HCT116 (cell line): Measurements from ENCODE around the gene PSMA8. TPM values are rescaled to one million over a fixed set of nuclear protein-coding genes. Genes with fewer than 3 reads are reported as not detected.

Experiments
- CEBPB ChIP-seq: IDR thresholded peaks from 2 replicates; pipeline ENCODE4 v1.6.1; 2012; ENCODE audit warnings: low read depth
- EGR1 ChIP-seq: IDR thresholded peaks from 2 replicates; pipeline ENCODE4 v1.6.1; 2012; ENCODE audit warnings: low read depth
- JUND ChIP-seq: IDR thresholded peaks from 2 replicates; pipeline ENCODE4 v1.6.1; 2012
- POLR2AphosphoS5 ChIP-seq: IDR thresholded peaks from 2 replicates; pipeline ENCODE4 v1.6.1; 2011; ENCODE audit warnings: mild to moderate bottlenecking, low read depth, low read length, moderate library complexity
- RAD21 ChIP-seq: IDR thresholded peaks from 2 replicates; pipeline ENCODE4 v1.6.1; 2012; ENCODE audit warnings: low read depth, mild to moderate bottlenecking
- SP1 ChIP-seq: IDR thresholded peaks from 2 replicates; pipeline ENCODE4 v1.6.1; 2012; ENCODE audit warnings: low read depth
- SRF ChIP-seq: IDR thresholded peaks from 2 replicates; pipeline ENCODE4 v1.6.1; 2012; ENCODE audit warnings: low read depth
- TCF7L2 ChIP-seq: IDR thresholded peaks from 2 replicates; pipeline ENCODE4 v1.7.0; 2011; ENCODE audit warnings: borderline replicate concordance, inconsistent platforms; ENCODE audit not compliant: insufficient read depth, insufficient read length; ENCODE audit errors: extremely low read depth
- ZBTB33 ChIP-seq: IDR thresholded peaks from 2 replicates; pipeline ENCODE4 v1.6.1; 2011; ENCODE audit warnings: mild to moderate bottlenecking, low read length, moderate library complexity; ENCODE audit not compliant: insufficient replicate concordance; ENCODE audit errors: extremely low read depth
- ZNF274 ChIP-seq: fragments of 200-500 bp; sonication (Bioruptor generic); IDR thresholded peaks from 2 replicates; pipeline ENCODE4 v1.6.1; 2014; ENCODE audit warnings: mild to moderate bottlenecking, low read depth, low read length, inconsistent platforms
- total RNA-seq: library from RNA; stranded (reverse); gene quantifications from one replicate; pipeline ENCODE4 v1.2.1, GENCODE V29; 2021; ENCODE audit not compliant: unreplicated experiment
- TF ChIP-seq, protein P1 (sequence below): IDR thresholded peaks from 2 replicates; pipeline ENCODE4 v1.6.1; 2012
- TF ChIP-seq, protein P2 (sequence below), 3 experiments: fragments of 200-600 bp in 1 of 3; sonication (generic) in 1 of 3; IDR thresholded peaks in 2 of 3; conservative IDR thresholded peaks in 1 of 3; 2 replicates each; pipeline ENCODE4 v1.5.1; 2012 to 2017; ENCODE audit warnings: low read depth in 2 of 3, low read length in 2 of 3, antibody characterized with exemption in 1 of 3, borderline replicate concordance in 1 of 3, control low read depth in 1 of 3, mild to moderate bottlenecking in 1 of 3, mixed read lengths in 1 of 3, mixed run types in 1 of 3, moderate library complexity in 1 of 3; ENCODE audit not compliant: insufficient read depth in 1 of 3
- TF ChIP-seq, protein P3 (sequence below): IDR thresholded peaks from 2 replicates; pipeline ENCODE4 v1.6.1; 2012

Gene PSMA8
- total RNA-seq, 1 experiment from 2014 or later: not detected

DNA sequence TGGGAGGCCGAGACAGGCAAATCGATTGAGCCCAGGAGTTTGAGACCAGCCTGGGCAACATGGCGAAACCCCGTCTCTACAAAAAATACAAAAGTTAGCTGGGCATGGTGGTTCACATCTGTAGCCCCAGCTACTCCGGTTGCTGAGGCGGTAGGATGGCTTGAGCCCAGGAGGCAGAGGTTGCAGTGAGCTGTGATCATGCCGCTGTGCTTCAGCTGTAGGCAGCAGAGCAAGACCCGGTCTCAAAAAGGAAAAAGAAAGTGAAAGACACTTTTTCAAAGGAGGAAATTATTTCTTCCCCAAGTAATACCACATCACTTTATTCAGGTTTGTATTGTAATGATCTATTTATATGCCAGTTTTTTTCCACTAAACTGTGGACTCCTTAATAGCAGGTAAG is 56.8 kb downstream of the PSMA8 start (continued):
- TF ChIP-seq ZBTB33 (no peak), ZNF274 (no peak), SP1 (no peak), EGR1 (no peak), RAD21 (no peak), CEBPB (no peak), SRF (no peak), JUND (no peak), POLR2AphosphoS5 (no peak), TCF7L2 (no peak)
- TF ChIP-seq, protein P1, sequence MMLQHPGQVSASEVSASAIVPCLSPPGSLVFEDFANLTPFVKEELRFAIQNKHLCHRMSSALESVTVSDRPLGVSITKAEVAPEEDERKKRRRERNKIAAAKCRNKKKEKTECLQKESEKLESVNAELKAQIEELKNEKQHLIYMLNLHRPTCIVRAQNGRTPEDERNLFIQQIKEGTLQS: no peak
- TF ChIP-seq, protein P2, sequence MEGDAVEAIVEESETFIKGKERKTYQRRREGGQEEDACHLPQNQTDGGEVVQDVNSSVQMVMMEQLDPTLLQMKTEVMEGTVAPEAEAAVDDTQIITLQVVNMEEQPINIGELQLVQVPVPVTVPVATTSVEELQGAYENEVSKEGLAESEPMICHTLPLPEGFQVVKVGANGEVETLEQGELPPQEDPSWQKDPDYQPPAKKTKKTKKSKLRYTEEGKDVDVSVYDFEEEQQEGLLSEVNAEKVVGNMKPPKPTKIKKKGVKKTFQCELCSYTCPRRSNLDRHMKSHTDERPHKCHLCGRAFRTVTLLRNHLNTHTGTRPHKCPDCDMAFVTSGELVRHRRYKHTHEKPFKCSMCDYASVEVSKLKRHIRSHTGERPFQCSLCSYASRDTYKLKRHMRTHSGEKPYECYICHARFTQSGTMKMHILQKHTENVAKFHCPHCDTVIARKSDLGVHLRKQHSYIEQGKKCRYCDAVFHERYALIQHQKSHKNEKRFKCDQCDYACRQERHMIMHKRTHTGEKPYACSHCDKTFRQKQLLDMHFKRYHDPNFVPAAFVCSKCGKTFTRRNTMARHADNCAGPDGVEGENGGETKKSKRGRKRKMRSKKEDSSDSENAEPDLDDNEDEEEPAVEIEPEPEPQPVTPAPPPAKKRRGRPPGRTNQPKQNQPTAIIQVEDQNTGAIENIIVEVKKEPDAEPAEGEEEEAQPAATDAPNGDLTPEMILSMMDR (IDR thresholded peaks at IDR 0.05 in 2 of 3, conservative IDR thresholded peaks at IDR 0.05 in 1 of 3; ENCODE audit: borderline replicate concordance in 1 of 3, insufficient read depth in 1 of 3, low read depth in 2 of 3, low read length in 2 of 3): no peak
- TF ChIP-seq, protein P3, sequence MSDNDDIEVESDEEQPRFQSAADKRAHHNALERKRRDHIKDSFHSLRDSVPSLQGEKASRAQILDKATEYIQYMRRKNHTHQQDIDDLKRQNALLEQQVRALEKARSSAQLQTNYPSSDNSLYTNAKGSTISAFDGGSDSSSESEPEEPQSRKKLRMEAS: no peak
